AG04449 (cell line): ENCODE data around the gene RASGEF1C.

Experiments used
- CTCF ChIA-PET: fragments of 350-600 bp; formaldehyde crosslinking; extraction: SDS; loops from one replicate; lab custom pipeline; 2021; ENCODE audit warnings: antibody characterized with exemption; lab: Yijun Ruan, JAX
- POLR2A ChIA-PET: fragments of 400-600, 350-600 bp; formaldehyde crosslinking; extraction: SDS; loops from one replicate; lab custom pipeline; 2020; ENCODE audit warnings: antibody characterized with exemption, inconsistent platforms; lab: Yijun Ruan, JAX
- DNase-seq: peaks from one replicate; pipeline ENCODE4 v3.0.0-alpha.2; 2010; ENCODE audit warnings: low read depth, low spot score
- H3K4me3 ChIP-seq: 2 replicates; pipeline ENCODE4 v1.5.1; 2011; ENCODE audit warnings: low read depth, mild to moderate bottlenecking, control low read depth, low read length
- TF ChIP-seq, protein P1 (sequence below): IDR thresholded peaks from one replicate; pipeline ENCODE4 v1.5.1; 2011; ENCODE audit warnings: mild to moderate bottlenecking, moderate library complexity, low read length, control low read depth, inconsistent platforms; ENCODE audit not compliant: insufficient read depth; ENCODE audit errors: missing control alignments

Gene RASGEF1C

GRCh38 chr5:180054226-180054625, 154.8 kb downstream of the RASGEF1C start:
- no peak overlapping the region for H3K4me3 ChIP-seq
- ChIA-PET CTCF (no interaction called here), POLR2A (no interaction called here)
- no peak for DNase-seq
- TF ChIP-seq, protein P1, sequence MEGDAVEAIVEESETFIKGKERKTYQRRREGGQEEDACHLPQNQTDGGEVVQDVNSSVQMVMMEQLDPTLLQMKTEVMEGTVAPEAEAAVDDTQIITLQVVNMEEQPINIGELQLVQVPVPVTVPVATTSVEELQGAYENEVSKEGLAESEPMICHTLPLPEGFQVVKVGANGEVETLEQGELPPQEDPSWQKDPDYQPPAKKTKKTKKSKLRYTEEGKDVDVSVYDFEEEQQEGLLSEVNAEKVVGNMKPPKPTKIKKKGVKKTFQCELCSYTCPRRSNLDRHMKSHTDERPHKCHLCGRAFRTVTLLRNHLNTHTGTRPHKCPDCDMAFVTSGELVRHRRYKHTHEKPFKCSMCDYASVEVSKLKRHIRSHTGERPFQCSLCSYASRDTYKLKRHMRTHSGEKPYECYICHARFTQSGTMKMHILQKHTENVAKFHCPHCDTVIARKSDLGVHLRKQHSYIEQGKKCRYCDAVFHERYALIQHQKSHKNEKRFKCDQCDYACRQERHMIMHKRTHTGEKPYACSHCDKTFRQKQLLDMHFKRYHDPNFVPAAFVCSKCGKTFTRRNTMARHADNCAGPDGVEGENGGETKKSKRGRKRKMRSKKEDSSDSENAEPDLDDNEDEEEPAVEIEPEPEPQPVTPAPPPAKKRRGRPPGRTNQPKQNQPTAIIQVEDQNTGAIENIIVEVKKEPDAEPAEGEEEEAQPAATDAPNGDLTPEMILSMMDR = no peak

GRCh38 chr5:180053061-180053602, 155.9 kb downstream of the RASGEF1C start:
- no peak overlapping the region for H3K4me3 ChIP-seq
- POLR2A ChIA-PET = no interaction called here
- TF ChIP-seq, protein P1 = no peak
- CTCF ChIA-PET = interaction anchor here (0.8 to 1.5 kb wide), 3 partner anchors 11 to 155 kb away, joined by 3 to 5 read pairs (median 3); no protein-coding TSS in a partner anchor
- DNase-seq = no peak

GRCh38 chr5:180052211-180052818, 156.7 kb downstream of the RASGEF1C start:
- DNase-seq = no peak
- no peak overlapping the region for H3K4me3 ChIP-seq
- ChIA-PET POLR2A (no interaction called here), CTCF (interaction anchor here (1.3 to 1.5 kb wide), 3 partner anchors 12 to 38 kb away, joined by 3 to 5 read pairs (median 4); no protein-coding TSS in a partner anchor)
- TF ChIP-seq, protein P1 = no peak
